GM18867 (cell line): ENCODE results near the gene VWA5B1.
"Not testable (repeated sequence)": the region's sequence is repeated elsewhere in the genome, so short reads cannot be mapped to it uniquely, and the experiment has no call there.

ENCODE experiments used
- ATAC-seq: cut with Tn5 transposase; IDR thresholded peaks from one replicate; pipeline ENCODE4 v1.9.1; 2021; ENCODE audit warnings: mild to moderate bottlenecking, moderate library complexity; ENCODE audit not compliant: unreplicated experiment

The VWA5B1 gene

DNA sequence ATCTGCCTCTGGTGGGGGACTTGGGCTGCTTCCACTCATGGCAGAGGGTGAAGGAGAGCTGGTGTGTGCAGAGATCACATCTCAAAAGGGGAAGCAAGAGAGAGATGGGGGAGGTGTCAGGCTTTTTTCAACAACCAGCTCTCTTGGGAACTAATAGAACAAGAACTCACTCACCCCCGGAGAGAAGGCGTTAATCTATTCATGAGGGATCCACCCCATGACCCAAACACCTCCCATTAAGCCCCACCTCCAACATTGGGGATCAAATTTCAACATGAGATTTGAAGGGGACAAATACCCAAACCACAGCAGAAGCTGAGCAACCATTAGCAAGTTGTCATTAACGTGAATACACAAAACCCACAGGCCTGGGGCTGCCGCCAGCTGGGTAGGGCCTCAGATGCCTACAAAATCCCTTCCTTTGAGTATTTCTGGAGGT is 12.0 kb upstream of the VWA5B1 start:
- no peak for ATAC-seq

DNA sequence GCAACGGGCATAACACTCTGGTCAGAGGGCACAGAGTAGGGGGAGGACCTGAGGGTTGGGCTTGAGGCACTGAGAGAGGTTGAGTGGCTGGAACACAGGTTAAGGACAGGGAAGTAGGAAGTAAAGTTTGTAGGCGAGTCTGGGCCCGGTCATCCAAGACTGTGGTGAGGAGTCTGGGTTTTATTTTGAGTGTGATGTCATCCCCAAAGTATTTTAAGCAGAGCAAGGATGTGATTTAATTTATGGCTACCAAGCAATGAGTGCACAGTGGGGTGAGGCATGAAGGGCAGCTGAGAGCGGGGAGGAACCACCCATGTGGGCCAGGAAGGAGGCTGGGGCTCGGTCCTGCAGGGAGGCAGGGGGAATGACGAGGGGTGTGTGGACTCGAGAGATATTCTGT is 11.2 kb upstream of the VWA5B1 start:
- ATAC-seq, result no peak

DNA sequence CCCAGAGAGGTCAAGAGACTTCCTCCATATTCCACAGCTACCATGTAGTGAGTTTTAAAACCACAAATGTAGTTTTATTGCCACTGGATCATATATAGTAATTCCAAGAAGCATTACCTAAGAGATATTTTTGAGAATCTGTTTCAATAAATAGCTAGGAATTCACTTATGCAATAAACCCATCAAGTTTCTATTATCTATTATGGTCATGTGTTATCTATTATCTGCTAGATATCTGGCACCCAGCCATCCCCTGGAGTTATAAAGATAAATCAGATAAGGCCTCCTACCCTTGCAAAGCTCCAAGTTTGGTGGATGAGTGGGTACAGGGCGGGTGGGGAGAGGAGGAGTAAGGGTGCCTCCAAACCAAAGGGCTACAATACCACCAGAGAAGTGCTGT is 10.3 kb upstream of the VWA5B1 start:
- ATAC-seq, result no peak

GRCh38 chr1:20280906-20281305 is 9.8 kb upstream of the VWA5B1 start:
- no peak for ATAC-seq

GRCh38 chr1:20281801-20282200 is 8.9 kb upstream of the VWA5B1 start:
- ATAC-seq, result no peak

- ATAC-seq, result no peak
These were observed 8.1 kb upstream of the VWA5B1 start for GRCh38 chr1:20282533-20282932.

DNA sequence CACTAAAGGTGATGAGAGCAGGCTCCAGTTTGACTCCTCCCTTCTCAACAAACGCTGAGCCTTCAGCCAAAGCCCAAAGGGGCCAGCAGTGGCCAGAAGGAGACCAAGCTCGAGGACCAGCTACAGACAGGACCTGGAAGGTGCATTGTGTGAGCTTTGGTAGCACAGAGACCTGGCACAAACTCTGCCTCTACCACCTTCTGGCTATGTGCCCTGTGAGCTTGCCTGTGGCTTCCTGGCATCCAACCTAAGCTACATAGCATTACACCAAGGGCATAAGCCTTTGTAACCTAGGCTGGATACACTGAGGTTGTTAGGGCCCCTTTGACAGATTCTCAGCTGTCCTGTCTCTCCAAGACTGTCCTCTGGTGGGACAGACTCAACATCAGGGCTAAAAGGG is 6.6 kb upstream of the VWA5B1 start:
- ATAC-seq, result no peak

GRCh38 chr1:20284625-20285024 is 6.0 kb upstream of the VWA5B1 start:
- no peak for ATAC-seq

DNA sequence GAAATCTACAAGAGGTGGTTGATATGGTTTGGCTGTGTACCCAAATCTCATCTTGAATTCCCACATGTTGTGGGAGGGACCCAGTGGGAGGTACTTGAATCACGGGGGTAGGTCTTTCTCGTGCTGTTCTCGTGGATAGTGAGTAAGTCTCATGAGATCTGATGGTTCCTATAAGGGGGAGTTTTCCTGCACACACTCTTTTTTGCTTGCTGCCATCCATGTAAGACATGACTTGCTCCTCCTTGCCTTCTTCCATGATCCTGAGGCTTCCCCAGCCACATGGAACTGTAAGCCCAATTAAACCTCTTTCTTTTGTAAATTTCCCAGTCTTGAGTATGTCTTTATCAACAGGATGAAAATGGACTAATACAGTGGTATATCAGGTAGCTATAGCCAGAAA is 5.2 kb upstream of the VWA5B1 start:
- no peak for ATAC-seq

- not testable (repeated sequence) for ATAC-seq
These were observed 3.0 kb upstream of the VWA5B1 start for GRCh38 chr1:20287696-20288095.

GRCh38 chr1:20291645-20292084 is 990 bp downstream of the VWA5B1 start:
- ATAC-seq, result no peak

DNA sequence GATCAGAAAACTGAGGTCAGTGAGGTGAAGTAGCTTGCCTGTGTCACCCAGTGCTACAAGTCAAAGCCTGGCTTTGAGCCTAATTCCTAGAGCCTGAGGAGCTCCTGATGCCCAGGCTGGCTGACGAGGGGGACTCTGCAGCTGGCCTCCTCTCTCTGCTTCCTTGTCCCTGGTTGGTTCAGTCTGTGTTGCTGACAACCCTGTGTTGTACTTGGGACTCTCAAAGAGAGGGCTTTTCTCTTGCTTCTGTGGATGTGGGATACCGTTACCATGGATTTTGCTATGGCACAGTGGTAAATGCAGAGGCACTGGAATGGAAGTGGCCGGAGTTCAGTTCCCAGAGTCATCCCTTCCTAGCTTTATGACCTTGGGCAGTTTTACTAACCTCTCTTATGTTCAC is 8.0 kb downstream of the VWA5B1 start:
- ATAC-seq, result no peak

GRCh38 chr1:20301463-20302107 is 10.9 kb downstream of the VWA5B1 start:
- no peak for ATAC-seq

DNA sequence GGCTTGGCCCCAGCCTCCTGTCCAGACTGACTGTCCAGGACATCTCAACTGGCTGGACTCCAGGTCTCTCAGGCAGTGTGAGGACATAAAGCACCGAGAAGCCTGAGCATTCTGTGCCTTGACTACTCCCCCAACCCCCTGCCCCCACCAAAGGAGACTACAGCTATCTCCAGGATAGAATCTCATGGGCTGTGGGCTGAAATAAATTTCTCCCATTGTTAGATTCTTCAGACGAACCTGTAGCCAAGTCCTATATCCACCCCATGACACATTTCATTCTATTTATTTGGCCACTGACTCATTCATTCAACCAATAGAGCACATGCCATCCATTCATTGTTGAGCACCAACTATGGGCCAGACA is 11.4 kb downstream of the VWA5B1 start:
- no peak for ATAC-seq

- no peak for ATAC-seq
These were observed 16.4 kb downstream of the VWA5B1 start for GRCh38 chr1:20307026-20307425.

GRCh38 chr1:20308569-20308968 is 17.9 kb downstream of the VWA5B1 start:
- ATAC-seq, result no peak

DNA sequence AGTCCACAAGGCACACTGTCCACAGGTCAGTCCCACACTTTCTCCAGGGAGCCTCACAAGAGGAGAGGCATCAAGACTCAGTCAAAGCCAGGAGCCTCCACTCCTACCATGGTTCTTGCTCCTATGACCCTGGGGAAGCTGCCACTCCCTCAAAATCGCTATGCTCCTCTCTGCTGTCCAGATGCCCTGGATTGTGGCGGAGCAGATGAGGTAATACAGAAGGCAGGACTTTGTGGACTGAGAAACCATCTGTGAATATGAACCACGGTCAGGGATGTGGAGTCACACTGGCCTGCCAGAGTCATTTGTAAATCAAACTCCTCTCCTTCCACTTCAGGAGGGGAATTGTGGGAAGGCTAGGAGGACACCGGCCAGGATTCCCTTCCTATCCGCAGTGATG is 20.6 kb downstream of the VWA5B1 start:
- ATAC-seq, result no peak

- ATAC-seq, result no peak
These were observed 21.6 kb downstream of the VWA5B1 start for GRCh38 chr1:20312310-20312709.

DNA sequence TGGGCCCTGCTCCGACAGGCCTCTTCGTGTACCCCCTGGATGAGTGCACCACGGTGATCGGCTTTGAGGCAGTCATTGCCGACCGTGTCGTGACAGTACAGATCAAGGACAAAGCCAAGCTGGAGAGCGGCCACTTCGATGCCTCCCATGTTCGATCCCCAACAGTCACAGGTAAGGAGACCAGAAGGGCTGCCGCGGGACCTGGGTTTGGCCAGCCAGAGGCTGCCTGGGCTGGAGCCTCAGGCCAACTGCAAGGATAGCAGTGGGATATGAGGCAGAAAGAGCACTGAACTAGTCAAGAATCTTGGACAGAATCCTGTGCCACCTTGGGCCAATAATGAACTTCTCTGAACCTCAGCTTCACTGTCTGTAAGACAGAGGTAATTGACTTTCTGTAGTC is 22.1 kb downstream of the VWA5B1 start:
- no peak for ATAC-seq

- ATAC-seq, result no peak
These were observed 26.8 kb downstream of the VWA5B1 start for GRCh38 chr1:20317471-20317870.

DNA sequence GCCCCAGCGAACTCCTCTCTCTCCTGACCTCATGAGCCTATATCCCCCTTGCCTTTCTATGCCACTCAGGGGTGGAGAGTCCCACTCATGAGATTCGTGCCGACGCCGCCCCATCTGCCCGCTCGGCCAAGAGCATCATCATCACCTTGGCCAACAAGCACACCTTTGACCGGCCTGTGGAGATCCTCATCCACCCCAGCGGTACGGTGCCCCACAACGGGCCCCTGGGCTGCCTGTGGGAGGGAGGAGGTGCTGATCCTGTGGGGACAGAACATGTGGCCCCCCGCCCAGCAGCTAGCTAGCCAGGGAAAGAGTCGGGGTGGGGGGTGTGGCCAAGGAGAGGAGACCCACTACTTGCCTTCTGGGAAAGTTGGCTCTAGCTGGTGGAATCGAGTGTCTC is 27.8 kb downstream of the VWA5B1 start:
- ATAC-seq, result no peak

- ATAC-seq, result no peak
These were observed 28.3 kb downstream of the VWA5B1 start for GRCh38 chr1:20318971-20319370.

DNA sequence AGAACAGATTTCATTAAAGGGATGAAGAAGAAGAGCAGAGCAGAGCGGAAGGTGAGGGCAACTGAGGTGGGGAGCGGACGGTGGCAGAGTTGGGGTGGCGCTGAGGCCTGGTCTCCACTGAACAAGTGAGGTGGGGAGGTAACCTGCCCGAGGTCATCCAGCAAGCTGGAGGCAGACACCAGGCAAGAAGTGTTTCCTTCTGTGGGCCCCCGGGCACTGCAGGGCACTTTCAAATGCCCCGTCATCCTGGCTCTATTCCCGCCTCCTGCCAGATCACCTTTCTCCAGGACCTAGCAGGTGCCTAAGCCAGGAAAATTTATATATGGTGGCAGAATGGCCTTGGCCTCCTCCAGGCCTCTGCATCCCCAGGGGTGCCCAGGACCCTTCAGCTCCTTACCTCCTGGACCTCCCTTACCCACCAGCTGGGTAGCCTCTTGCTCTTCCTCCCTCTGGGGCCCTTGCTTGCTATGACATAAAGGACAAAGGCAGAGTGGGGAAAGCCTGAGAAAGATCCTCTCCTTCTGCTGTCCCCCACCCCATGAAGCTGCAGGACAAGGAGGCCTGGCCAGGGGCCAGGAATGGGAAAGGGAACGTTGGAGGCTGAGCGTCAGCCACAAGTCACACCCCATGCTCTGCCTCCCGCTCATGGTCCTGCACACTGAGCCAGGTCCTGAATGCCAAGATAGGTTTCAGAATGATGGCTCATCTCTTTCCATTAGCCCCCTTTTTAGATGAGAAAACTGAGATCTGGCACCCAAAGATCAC is 29.0 kb downstream of the VWA5B1 start:
- ATAC-seq, result no peak
